ENCODE measurements around the gene SIGLECL1.

GRCh38 chr19:51289635-51290034 is 38.8 kb downstream of the SIGLECL1 start:
- TF ChIP-seq POLR2A (IDR thresholded peaks at IDR 0.05; ENCODE audit: low read length) (no peak), GATA1 (IDR thresholded peaks at IDR 0.05; ENCODE audit: low read depth, low read length) (no peak)
